H9 (cell line): ENCODE measurements around the gene TSKU. TPM values are rescaled to one million over a fixed set of nuclear protein-coding genes. Genes with fewer than 3 reads are reported as not detected.

Experiments used
- DNase-seq: peaks from one replicate; pipeline ENCODE4 v3.0.0-alpha.2; 2017
- H2AFZ ChIP-seq: one replicate; pipeline ENCODE4 v1.6.1; 2013; ENCODE audit warnings: mild to moderate bottlenecking, low read length, control low read depth, moderate library complexity
- H2AK5ac ChIP-seq: 2 replicates; pipeline ENCODE4 v1.6.1; 2013; ENCODE audit warnings: low read length, control low read depth, mixed read lengths; ENCODE audit not compliant: insufficient read length
- H2BK120ac ChIP-seq: one replicate; pipeline ENCODE4 v1.6.1; 2013; ENCODE audit warnings: low read depth, mild to moderate bottlenecking, low read length, control low read depth, inconsistent platforms; ENCODE audit not compliant: poor library complexity, severe bottlenecking
- H2BK12ac ChIP-seq: 2 replicates; pipeline ENCODE4 v1.6.1; 2013; ENCODE audit warnings: low read length, control low read depth, mixed read lengths, low read depth; ENCODE audit not compliant: insufficient read length
- H2BK15ac ChIP-seq: 2 replicates; pipeline ENCODE4 v1.6.1; 2013; ENCODE audit warnings: low read depth, low read length, control low read depth
- H2BK20ac ChIP-seq: one replicate; pipeline ENCODE4 v1.6.1; 2013; ENCODE audit warnings: low read depth, mild to moderate bottlenecking, low read length, control low read depth, inconsistent platforms; ENCODE audit not compliant: poor library complexity, severe bottlenecking
- H2BK5ac ChIP-seq: 2 replicates; pipeline ENCODE4 v1.6.1; 2013; ENCODE audit warnings: low read length, control low read depth, mixed read lengths; ENCODE audit not compliant: insufficient read length
- H3K14ac ChIP-seq: 2 replicates; pipeline ENCODE4 v1.6.1; 2013; ENCODE audit warnings: low read length, control low read depth; ENCODE audit not compliant: insufficient read depth
- H3K18ac ChIP-seq: 2 replicates; pipeline ENCODE4 v1.6.1; 2013; ENCODE audit warnings: low read depth, mild to moderate bottlenecking, mixed read lengths, low read length, control low read depth; ENCODE audit not compliant: insufficient read length
- H3K23ac ChIP-seq: 2 replicates; pipeline ENCODE4 v1.6.1; 2013; ENCODE audit warnings: low read length, control low read depth, mixed read lengths, low read depth; ENCODE audit not compliant: insufficient read length
- H3K23me2 ChIP-seq: 2 replicates; pipeline ENCODE4 v1.6.1; 2013; ENCODE audit warnings: low read depth, mild to moderate bottlenecking, mixed read lengths, low read length, control low read depth; ENCODE audit not compliant: insufficient read length, poor library complexity, severe bottlenecking
- H3K27ac ChIP-seq: 2 replicates; pipeline ENCODE4 v1.5.1; 2013; ENCODE audit warnings: low read length, control low read depth, mixed read lengths, low read depth; ENCODE audit not compliant: insufficient read length
- H3K27me3 ChIP-seq: 2 replicates; pipeline ENCODE4 v1.6.1; 2013; ENCODE audit warnings: low read length, control low read depth, inconsistent platforms; ENCODE audit not compliant: insufficient read depth
- H3K4ac ChIP-seq: 2 replicates; pipeline ENCODE4 v1.6.1; 2013; ENCODE audit warnings: low read depth, mild to moderate bottlenecking, control low read depth, inconsistent platforms, low read length, moderate library complexity
- H3K4me1 ChIP-seq: 2 replicates; pipeline ENCODE4 v1.6.1; 2013; ENCODE audit warnings: low read length, control low read depth, inconsistent platforms; ENCODE audit not compliant: insufficient read depth
- H3K4me2 ChIP-seq: 2 replicates; pipeline ENCODE4 v1.6.1; 2013; ENCODE audit warnings: low read length, control low read depth, mixed read lengths; ENCODE audit not compliant: insufficient read length, insufficient read depth
- H3K56ac ChIP-seq: 2 replicates; pipeline ENCODE4 v1.6.1; 2013; ENCODE audit warnings: low read depth, mild to moderate bottlenecking, mixed read lengths, low read length, control low read depth; ENCODE audit not compliant: insufficient read length
- H3K79me1 ChIP-seq: 2 replicates; pipeline ENCODE4 v1.6.1; 2013; ENCODE audit warnings: low read depth, mild to moderate bottlenecking, moderate library complexity, low read length, control low read depth, inconsistent platforms; ENCODE audit not compliant: insufficient read depth, poor library complexity, severe bottlenecking
- H3K79me2 ChIP-seq: 2 replicates; pipeline ENCODE4 v1.6.1; 2013; ENCODE audit warnings: low read length, control low read depth, inconsistent platforms; ENCODE audit not compliant: insufficient read depth
- H3K9ac ChIP-seq: 2 replicates; pipeline ENCODE4 v1.6.1; 2013; ENCODE audit warnings: low read length, control low read depth, mixed read lengths; ENCODE audit not compliant: insufficient read length; ENCODE audit errors: extremely low read depth
- H3K9me3 ChIP-seq: one replicate; pipeline ENCODE4 v1.6.1; 2013; ENCODE audit warnings: low read depth, low read length, inconsistent platforms; ENCODE audit not compliant: control insufficient read depth
- H3T11ph ChIP-seq: one replicate; pipeline ENCODE4 v1.6.1; 2013; ENCODE audit warnings: mild to moderate bottlenecking, low read length, control low read depth, inconsistent platforms
- H4K20me1 ChIP-seq: one replicate; pipeline ENCODE4 v1.6.1; 2013; ENCODE audit not compliant: control insufficient read depth, insufficient read length, insufficient read depth
- H4K5ac ChIP-seq: 2 replicates; pipeline ENCODE4 v1.6.1; 2013; ENCODE audit warnings: low read depth, mild to moderate bottlenecking, mixed read lengths, low read length, control low read depth; ENCODE audit not compliant: insufficient read length
- H4K8ac ChIP-seq: replicated peaks from 2 replicates; pipeline ENCODE4 v1.6.1; 2013; ENCODE audit warnings: low read length, control low read depth, mixed read lengths, low read depth; ENCODE audit not compliant: insufficient read length
- H4K91ac ChIP-seq: 2 replicates; pipeline ENCODE4 v1.6.1; 2013; ENCODE audit warnings: low read depth, mild to moderate bottlenecking, moderate library complexity, mixed read lengths, low read length, control low read depth; ENCODE audit not compliant: insufficient read length
- H3K27ac Mint-ChIP-seq, 3 experiments: 2 replicates in 2 of 3; 3 replicates in 1 of 3; pipeline ENCODE4 v1.8.0; 2020 to 2021; ENCODE audit warnings: mixed read lengths in 3 of 3, mild to moderate bottlenecking in 1 of 3, moderate library complexity in 1 of 3
- H3K27me3 Mint-ChIP-seq: 2 replicates; pipeline ENCODE4 v1.8.0; 2021; ENCODE audit warnings: low read depth, mild to moderate bottlenecking, moderate library complexity, mixed read lengths
- H3K36me3 Mint-ChIP-seq, 3 experiments: 2 replicates in 2 of 3; 3 replicates in 1 of 3; pipeline ENCODE4 v1.8.0; 2020 to 2021; ENCODE audit warnings: low read depth in 3 of 3, mixed read lengths in 3 of 3; ENCODE audit not compliant: insufficient read depth in 1 of 3
- H3K4me1 Mint-ChIP-seq, 2 experiments: 2 replicates each; pipeline ENCODE4 v1.8.0; 2020; ENCODE audit warnings: mixed read lengths in 2 of 2
- H3K4me3 Mint-ChIP-seq, 2 experiments: 2 replicates in 1 of 2; 3 replicates in 1 of 2; pipeline ENCODE4 v1.8.0; 2020 to 2021; ENCODE audit warnings: mild to moderate bottlenecking in 2 of 2, mixed read lengths in 2 of 2, moderate library complexity in 1 of 2
- H3K9me3 Mint-ChIP-seq, 2 experiments: 2 replicates in 1 of 2; 3 replicates in 1 of 2; pipeline ENCODE4 v1.8.0; 2020; ENCODE audit warnings: mild to moderate bottlenecking in 2 of 2, mixed read lengths in 2 of 2, moderate library complexity in 1 of 2
- CTCF ChIP-seq: fragments of 200-600 bp; sonication (generic); conservative IDR thresholded peaks from 3 replicates; pipeline ENCODE4 v1.8.0; 2021; ENCODE audit warnings: antibody characterized with exemption, mild to moderate bottlenecking
- WGBS: extraction: QIAGEN DNeasy Blood & Tissue Kit; methylation state at CpG from one replicate; pipeline ENCODE4 v1.1.7; 2013; ENCODE audit warnings: missing lambda C conversion rate, low lambda C conversion rate, mixed read lengths; ENCODE audit not compliant: insufficient read length; ENCODE audit errors: extremely low coverage; 5-methylcytosine and 5-hydroxymethylcytosine counted together
- total RNA-seq: library from RNA; stranded (reverse); gene quantifications from 2 replicates; pipeline ENCODE4 v1.2.1, GENCODE V29; 2021

The TSKU gene
- total RNA-seq, 1 experiment from 2014 or later, result 25.4 TPM

- no peak overlapping the region for H4K91ac ChIP-seq
- H3K4me2 ChIP-seq, result no peak overlapping the region
- H2AK5ac ChIP-seq, result no peak overlapping the region
- Mint-ChIP-seq H3K27me3 (peaks cover 38% of the 10 kb centered on the region), H3K36me3 (no peaks in the 10 kb centered on the region; a peak in 1 of 7 replicates), H3K27ac (peak overlapping the region in 1 of 3 experiments; percentile 17; a peak in 2 of 7 replicates), H3K9me3 (no peaks in the 10 kb centered on the region), H3K4me1 (peaks cover 40 to 44% of the 10 kb centered on the region in 2 experiments), H3K4me3 (no peak overlapping the region)
- H3K9me3 ChIP-seq, result no peaks in the 10 kb centered on the region
- no peak overlapping the region for H2AFZ ChIP-seq
- no peak overlapping the region for H3K14ac ChIP-seq
- no peak overlapping the region for H3K27ac ChIP-seq
- no peak overlapping the region for H2BK120ac ChIP-seq
- H4K8ac ChIP-seq, result no peak overlapping the region
- H3K23ac ChIP-seq, result no peak overlapping the region
- no peak overlapping the region for H4K5ac ChIP-seq
- no peaks in the 10 kb centered on the region for H3K23me2 ChIP-seq
- TF ChIP-seq CTCF, result no peak
- no peak overlapping the region for H3K9ac ChIP-seq
- DNase-seq, result no peak
- H2BK20ac ChIP-seq, result no peak overlapping the region
- no peak overlapping the region for H3T11ph ChIP-seq
- H3K4ac ChIP-seq, result no peak overlapping the region
- no peak overlapping the region for H3K18ac ChIP-seq
- H2BK5ac ChIP-seq, result no peak overlapping the region
- no peaks in the 10 kb centered on the region for H3K79me1 ChIP-seq
- no peak overlapping the region for H2BK12ac ChIP-seq
- no peak overlapping the region for H2BK15ac ChIP-seq
- no peak overlapping the region for H3K56ac ChIP-seq
- no peaks in the 10 kb centered on the region for H3K4me1 ChIP-seq
- WGBS, result no CpG with 5 or more reads among the region's 9 CpGs
- no peaks in the 10 kb centered on the region for H3K79me2 ChIP-seq
- H4K20me1 ChIP-seq, result no peaks in the 10 kb centered on the region
- no peaks in the 10 kb centered on the region for H3K27me3 ChIP-seq
These were observed 24.8 kb upstream of the TSKU start for GRCh38 chr11:76758311-76758710.
